OCI-M2 (cell line): ENCODE results near the gene ATRN.
"Not testable (repeated sequence)": the region's sequence is repeated elsewhere in the genome, so short reads cannot be mapped to it uniquely, and the experiment has no call there.

ENCODE experiments used
- DNase-seq: peaks from one replicate; lab custom pipeline; 2025; ENCODE audit not compliant: unreplicated experiment; lab: John Stamatoyannopoulos, UW

Gene ATRN

GRCh38 chr20:3514012-3514642 is 43.3 kb downstream of the ATRN start:
- DNase-seq, result no peak

GRCh38 chr20:3515379-3516170 is 44.8 kb downstream of the ATRN start:
- no peak for DNase-seq

GRCh38 chr20:3521852-3522740 is 51.3 kb downstream of the ATRN start:
- no peak for DNase-seq

GRCh38 chr20:3524696-3525095 is 53.9 kb downstream of the ATRN start:
- DNase-seq, result not testable (repeated sequence)

- DNase-seq, result no peak
Measured at GRCh38 chr20:3532089-3532615, 61.3 kb downstream of the ATRN start.

- DNase-seq, result not testable (repeated sequence)
Measured at GRCh38 chr20:3537733-3538132, 66.9 kb downstream of the ATRN start.

GRCh38 chr20:3539311-3540107 is 68.7 kb downstream of the ATRN start:
- DNase-seq, result no peak

GRCh38 chr20:3541887-3542721 is 71.3 kb downstream of the ATRN start:
- no peak for DNase-seq

- DNase-seq, result no peak
Measured at GRCh38 chr20:3543901-3544507, 73.2 kb downstream of the ATRN start.

- no peak for DNase-seq
Measured at GRCh38 chr20:3545401-3545925, 74.6 kb downstream of the ATRN start.

- DNase-seq, result no peak
Measured at GRCh38 chr20:3547906-3548305, 77.1 kb downstream of the ATRN start.

GRCh38 chr20:3550837-3551236 is 80.0 kb downstream of the ATRN start:
- no peak for DNase-seq

GRCh38 chr20:3551681-3552434 is 81.0 kb downstream of the ATRN start:
- no peak for DNase-seq

- no peak for DNase-seq
Measured at GRCh38 chr20:3553663-3554062, 82.8 kb downstream of the ATRN start.

- no peak for DNase-seq
Measured at GRCh38 chr20:3557237-3557785, 86.5 kb downstream of the ATRN start.

GRCh38 chr20:3559231-3559630 is 88.4 kb downstream of the ATRN start:
- DNase-seq, result no peak

GRCh38 chr20:3559637-3560036 is 88.8 kb downstream of the ATRN start:
- DNase-seq, result no peak

- DNase-seq, result no peak
Measured at GRCh38 chr20:3560162-3560561, 89.3 kb downstream of the ATRN start.
